Naive thymus-derived CD4-positive, alpha-beta T cell (primary cell): Measurements from ENCODE around the gene RDH8. TPM values are rescaled to one million over a fixed set of nuclear protein-coding genes. Genes with fewer than 3 reads are reported as not detected.

Source experiments
- ATAC-seq: fragments of 150-1000 bp; cut with Tn5 transposase; 2 replicates; pipeline ENCODE4 v1.10.0; 2021; ENCODE audit warnings: mild to moderate bottlenecking, moderate library complexity
- CTCF ChIA-PET: fragments of 350-600 bp; sonication (Branson Sonifier 250); formaldehyde crosslinking; loops from one replicate; lab custom pipeline; 2021; ENCODE audit warnings: antibody characterized with exemption; lab: Charles Lee
- POLR2A ChIA-PET: fragments of 350-600 bp; sonication (Branson Sonifier 250); formaldehyde crosslinking; loops from one replicate; lab custom pipeline; 2021; ENCODE audit warnings: antibody characterized with exemption, inconsistent platforms; lab: Charles Lee
- DNase-seq, 9 donors: peaks; one replicate each; pipeline versions ENCODE4 v3.0.0 to v3.0.0-alpha.2; 2020 to 2022; ENCODE audit warnings: mixed read lengths in 1 of 9
- H3K27ac ChIP-seq: one replicate; pipeline ENCODE4 v1.7.0; 2013; ENCODE audit warnings: mild to moderate bottlenecking, low read depth, low read length, moderate library complexity
- H3K27me3 ChIP-seq, 2 donors: one replicate each; pipeline ENCODE4 v1.7.0; 2013; ENCODE audit warnings: low read length in 2 of 2, mild to moderate bottlenecking in 2 of 2, moderate library complexity in 2 of 2; ENCODE audit not compliant: control insufficient read depth in 2 of 2, insufficient read depth in 2 of 2
- H3K36me3 ChIP-seq, 3 experiments: 1 replicate in 2 of 3; 2 replicates in 1 of 3; pipeline ENCODE4 v1.7.0; 2013; ENCODE audit warnings: low read length in 3 of 3, mild to moderate bottlenecking in 3 of 3, moderate library complexity in 1 of 3; ENCODE audit not compliant: insufficient read depth in 3 of 3, control insufficient read depth in 2 of 3
- H3K4me1 ChIP-seq, 2 donors: one replicate each; pipeline ENCODE4 v1.7.0; 2013; ENCODE audit warnings: low read length in 2 of 2, mild to moderate bottlenecking in 2 of 2, moderate library complexity in 1 of 2; ENCODE audit not compliant: control insufficient read depth in 2 of 2, insufficient read depth in 2 of 2
- H3K4me3 ChIP-seq: 2 replicates; pipeline ENCODE4 v1.7.0; 2013; ENCODE audit warnings: mild to moderate bottlenecking, low read length
- H3K9me3 ChIP-seq, 3 experiments: 1 replicate in 2 of 3; 2 replicates in 1 of 3; pipeline ENCODE4 v1.7.0; 2013; ENCODE audit warnings: low read length in 3 of 3; ENCODE audit not compliant: control insufficient read depth in 2 of 3
- H3K27ac Mint-ChIP-seq, 9 donors: one replicate each; pipeline ENCODE4 v1.8.0; 2020 to 2022; ENCODE audit warnings: mixed read lengths in 9 of 9, mild to moderate bottlenecking in 8 of 9, moderate library complexity in 5 of 9, inconsistent platforms in 2 of 9
- H3K27me3 Mint-ChIP-seq, 5 donors: one replicate each; pipeline ENCODE4 v1.8.0; 2021 to 2022; ENCODE audit warnings: mixed read lengths in 5 of 5, mild to moderate bottlenecking in 1 of 5
- H3K36me3 Mint-ChIP-seq, 5 donors: one replicate each; pipeline ENCODE4 v1.8.0; 2020 to 2022; ENCODE audit warnings: mixed read lengths in 5 of 5, mild to moderate bottlenecking in 3 of 5, inconsistent platforms in 1 of 5
- H3K4me1 Mint-ChIP-seq, 7 donors: one replicate each; pipeline ENCODE4 v1.8.0; 2020 to 2022; ENCODE audit warnings: mixed read lengths in 7 of 7, mild to moderate bottlenecking in 3 of 7, inconsistent platforms in 1 of 7
- H3K4me3 Mint-ChIP-seq, 10 donors: one replicate each; pipeline ENCODE4 v1.8.0; 2020 to 2022; ENCODE audit warnings: mild to moderate bottlenecking in 10 of 10, mixed read lengths in 10 of 10, moderate library complexity in 6 of 10, inconsistent platforms in 2 of 10
- H3K9me3 Mint-ChIP-seq, 11 donors: one replicate each; pipeline ENCODE4 v1.8.0; 2020 to 2022; ENCODE audit warnings: mixed read lengths in 11 of 11, mild to moderate bottlenecking in 4 of 11, inconsistent platforms in 1 of 11, moderate library complexity in 1 of 11
- intact Hi-C, 2 donors: fragments of 100-400 bp; cut with micrococcal nuclease; formaldehyde crosslinking; loops; one replicate each; pipeline ENCODE4 v1.15.1; 2023
- polyA plus RNA-seq, 2 donors: library from polyadenylated mRNA; unstranded; fragments of 300-500 nt; fragmentation: Illumina TruSeq; gene quantifications; one replicate each; pipeline ENCODE4 v1.2.3, GENCODE V29; 2021
- total RNA-seq, 6 experiments: library from RNA in 5 of 6; stranded (reverse) in 5 of 6; gene quantifications; 1 replicate in 5 of 6; 2 replicates in 1 of 6; pipeline ENCODE4 v1.2.3 and lab custom pipeline; 2021 to 2026

RDH8 gene
- total and polyA plus RNA-seq, 7 experiments from 2014 or later = not detected

GRCh38 chr19:9991425-9992191 lies 21.7 kb upstream of the RDH8 start:
- H3K27me3 Mint-ChIP-seq = peaks cover 0 to 12% (median 1%) of the 10 kb centered on the region in 5 donors
- H3K27ac Mint-ChIP-seq = no peak overlapping the region
- no peaks in the 10 kb centered on the region for H3K36me3 Mint-ChIP-seq
- no peak for ATAC-seq
- H3K27me3 ChIP-seq = no peaks in the 10 kb centered on the region
- H3K4me1 Mint-ChIP-seq = no peaks in the 10 kb centered on the region
- no peaks in the 10 kb centered on the region for H3K9me3 ChIP-seq
- H3K4me3 ChIP-seq = no peak overlapping the region
- POLR2A ChIA-PET = no interaction called here
- peaks cover 0 to 1% (median 0%) of the 10 kb centered on the region in 11 donors for H3K9me3 Mint-ChIP-seq
- intact Hi-C loops = no loop called here
- CTCF ChIA-PET = interaction anchor here (1.1 kb wide), 1 partner anchor 9 kb away, joined by 4 read pairs; no protein-coding TSS in a partner anchor
- no peaks in the 10 kb centered on the region for H3K36me3 ChIP-seq
- no peak overlapping the region for H3K4me3 Mint-ChIP-seq
- no peak for DNase-seq
- no peaks in the 10 kb centered on the region for H3K4me1 ChIP-seq
- H3K27ac ChIP-seq = no peak overlapping the region

GRCh38 chr19:9995084-9995483 lies 18.2 kb upstream of the RDH8 start:
- Histone ChIP-seq H3K4me3 (no peak overlapping the region), H3K4me1 (peaks cover 0 to 3% of the 10 kb centered on the region in 2 donors), H3K27ac (no peak overlapping the region), H3K9me3 (no peaks in the 10 kb centered on the region), H3K27me3 (no peaks in the 10 kb centered on the region), H3K36me3 (no peaks in the 10 kb centered on the region)
- peaks cover 0 to 1% (median 0%) of the 10 kb centered on the region in 11 donors for H3K9me3 Mint-ChIP-seq
- intact Hi-C loops = no loop called here
- H3K36me3 Mint-ChIP-seq = no peaks in the 10 kb centered on the region
- peaks cover 0 to 3% (median 2%) of the 10 kb centered on the region in 7 donors for H3K4me1 Mint-ChIP-seq
- POLR2A ChIA-PET = no interaction called here
- no peak for DNase-seq
- no peak overlapping the region for H3K4me3 Mint-ChIP-seq
- H3K27ac Mint-ChIP-seq = no peak overlapping the region
- CTCF ChIA-PET = no interaction called here
- peaks cover 3 to 30% (median 18%) of the 10 kb centered on the region in 5 donors for H3K27me3 Mint-ChIP-seq
- no peak for ATAC-seq

DNA sequence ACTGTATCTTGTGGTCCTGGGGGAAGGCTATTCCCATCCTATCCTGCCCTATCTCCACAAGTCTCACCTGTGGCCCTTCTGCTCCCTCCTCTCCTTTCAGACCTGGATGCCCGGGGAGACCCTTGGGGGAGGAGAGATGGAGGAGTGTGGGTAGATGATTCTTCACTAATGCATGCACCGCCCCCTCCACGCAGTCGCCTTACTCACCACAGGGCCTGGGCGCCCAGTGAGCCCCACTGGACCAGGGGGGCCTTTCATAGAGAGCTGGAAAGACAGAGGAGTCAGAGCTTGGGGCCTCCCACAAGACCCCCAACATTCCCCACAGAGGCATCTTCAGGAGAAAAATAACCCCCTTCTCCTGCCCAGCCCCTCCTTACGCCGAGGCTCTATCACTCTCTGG lies 17.3 kb upstream of the RDH8 start:
- peaks cover 0 to 1% (median 0%) of the 10 kb centered on the region in 11 donors for H3K9me3 Mint-ChIP-seq
- no peak overlapping the region for H3K4me3 Mint-ChIP-seq
- DNase-seq (no peak), ATAC-seq (no peak)
- H3K36me3 Mint-ChIP-seq = no peaks in the 10 kb centered on the region
- Histone ChIP-seq H3K4me3 (no peak overlapping the region), H3K27ac (no peak overlapping the region), H3K9me3 (no peaks in the 10 kb centered on the region), H3K36me3 (no peaks in the 10 kb centered on the region), H3K4me1 (peaks cover 0 to 3% of the 10 kb centered on the region in 2 donors), H3K27me3 (no peaks in the 10 kb centered on the region)
- H3K27me3 Mint-ChIP-seq = peaks cover 5 to 36% (median 24%) of the 10 kb centered on the region in 5 donors
- ChIA-PET POLR2A (no interaction called here), CTCF (no interaction called here)
- no peak overlapping the region for H3K27ac Mint-ChIP-seq
- intact Hi-C loops = no loop called here
- H3K4me1 Mint-ChIP-seq = peaks cover 0 to 7% (median 5%) of the 10 kb centered on the region in 7 donors

DNA sequence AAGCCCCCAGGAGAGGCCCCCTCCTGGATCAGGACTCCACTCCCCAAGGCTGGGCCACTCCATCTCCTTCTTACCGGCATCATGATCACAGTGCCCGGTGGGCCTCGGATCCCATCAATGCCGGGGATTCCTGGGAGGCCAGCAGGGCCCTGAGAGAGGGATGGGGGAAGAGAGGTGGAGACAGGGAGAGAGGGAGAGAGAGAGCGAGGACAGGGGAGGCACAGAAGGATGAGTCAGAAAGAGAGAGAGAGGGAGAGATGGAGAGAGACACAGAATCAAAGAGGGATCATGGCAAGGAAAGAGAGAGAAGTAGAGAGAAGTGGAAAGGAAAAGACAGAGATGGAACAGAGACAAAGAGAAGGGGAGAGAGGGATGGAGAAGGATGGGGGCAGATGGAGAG lies 16.7 kb upstream of the RDH8 start:
- intact Hi-C loops = no loop called here
- Histone ChIP-seq H3K9me3 (no peaks in the 10 kb centered on the region), H3K4me3 (no peak overlapping the region), H3K27me3 (no peaks in the 10 kb centered on the region), H3K4me1 (peaks cover 0 to 3% of the 10 kb centered on the region in 2 donors), H3K27ac (no peak overlapping the region), H3K36me3 (no peaks in the 10 kb centered on the region)
- no peak for DNase-seq
- Mint-ChIP-seq H3K27ac (no peak overlapping the region), H3K27me3 (peaks cover 5 to 34% (median 28%) of the 10 kb centered on the region in 5 donors), H3K9me3 (peaks cover 0 to 1% (median 0%) of the 10 kb centered on the region in 11 donors), H3K36me3 (no peaks in the 10 kb centered on the region), H3K4me3 (no peak overlapping the region), H3K4me1 (peaks cover 0 to 7% (median 5%) of the 10 kb centered on the region in 7 donors)
- ATAC-seq = no peak
- ChIA-PET CTCF (no interaction called here), POLR2A (no interaction called here)

- DNase-seq (peak; percentile 34 to 74 (median 48)), ATAC-seq (peak; percentile 54)
- Mint-ChIP-seq H3K4me1 (peaks cover 0 to 8% (median 6%) of the 10 kb centered on the region in 7 donors), H3K27me3 (peaks cover 5 to 54% (median 45%) of the 10 kb centered on the region in 5 donors), H3K4me3 (no peak overlapping the region), H3K9me3 (peaks cover 0 to 3% (median 0%) of the 10 kb centered on the region in 11 donors), H3K36me3 (no peaks in the 10 kb centered on the region), H3K27ac (peak overlapping the region in 2 of 9 donors; percentile 17 to 28)
- POLR2A ChIA-PET = interaction anchor here (0.6 kb wide), 1 partner anchor 147 kb away, joined by 3 read pairs; no protein-coding TSS in a partner anchor
- Histone ChIP-seq H3K4me1 (peaks cover 0 to 3% of the 10 kb centered on the region in 2 donors), H3K27me3 (no peaks in the 10 kb centered on the region), H3K4me3 (no peak overlapping the region), H3K27ac (no peak overlapping the region), H3K36me3 (no peaks in the 10 kb centered on the region), H3K9me3 (no peaks in the 10 kb centered on the region)
- intact Hi-C loops = loop anchor here (1.0 to 5.0 kb wide), 3 partner anchors 69 to 863 kb away; no protein-coding TSS in a partner anchor
- CTCF ChIA-PET = interaction anchor here (0.6 to 1.3 kb wide), 8 partner anchors 8 to 1169 kb away, joined by 3 to 5 read pairs (median 4); no protein-coding TSS in a partner anchor
These were observed 13.0 kb upstream of the RDH8 start for GRCh38 chr19:10000171-10000826.

GRCh38 chr19:10001899-10002298 lies 11.4 kb upstream of the RDH8 start:
- Histone ChIP-seq H3K9me3 (no peaks in the 10 kb centered on the region), H3K4me3 (no peak overlapping the region), H3K4me1 (peaks cover 0 to 3% of the 10 kb centered on the region in 2 donors), H3K27me3 (no peaks in the 10 kb centered on the region), H3K27ac (no peak overlapping the region), H3K36me3 (no peaks in the 10 kb centered on the region)
- Mint-ChIP-seq H3K36me3 (no peaks in the 10 kb centered on the region), H3K4me1 (peaks cover 0 to 14% (median 7%) of the 10 kb centered on the region in 7 donors), H3K27me3 (peaks cover 9 to 56% (median 46%) of the 10 kb centered on the region in 5 donors), H3K27ac (peak overlapping the region in 1 of 9 donors; percentile 22), H3K9me3 (peaks cover 0 to 4% (median 0%) of the 10 kb centered on the region in 11 donors), H3K4me3 (no peak overlapping the region)
- intact Hi-C loops = loop anchor here in 1 of 2 donors (5.0 kb wide), 2 partner anchors 155 to 865 kb away; no protein-coding TSS in a partner anchor
- ChIA-PET POLR2A (no interaction called here), CTCF (interaction anchor here (0.6 kb wide), 1 partner anchor 80 kb away, joined by 3 read pairs; no protein-coding TSS in a partner anchor)
- DNase-seq = peak in 1 of 9 donors; percentile 29
- no peak for ATAC-seq
